ENCODE results near the gene RYR3. TPM values are rescaled to one million over a fixed set of nuclear protein-coding genes. Genes with fewer than 3 reads are reported as not detected.

Gene RYR3
- total RNA-seq = not detected in 2 replicates

DNA sequence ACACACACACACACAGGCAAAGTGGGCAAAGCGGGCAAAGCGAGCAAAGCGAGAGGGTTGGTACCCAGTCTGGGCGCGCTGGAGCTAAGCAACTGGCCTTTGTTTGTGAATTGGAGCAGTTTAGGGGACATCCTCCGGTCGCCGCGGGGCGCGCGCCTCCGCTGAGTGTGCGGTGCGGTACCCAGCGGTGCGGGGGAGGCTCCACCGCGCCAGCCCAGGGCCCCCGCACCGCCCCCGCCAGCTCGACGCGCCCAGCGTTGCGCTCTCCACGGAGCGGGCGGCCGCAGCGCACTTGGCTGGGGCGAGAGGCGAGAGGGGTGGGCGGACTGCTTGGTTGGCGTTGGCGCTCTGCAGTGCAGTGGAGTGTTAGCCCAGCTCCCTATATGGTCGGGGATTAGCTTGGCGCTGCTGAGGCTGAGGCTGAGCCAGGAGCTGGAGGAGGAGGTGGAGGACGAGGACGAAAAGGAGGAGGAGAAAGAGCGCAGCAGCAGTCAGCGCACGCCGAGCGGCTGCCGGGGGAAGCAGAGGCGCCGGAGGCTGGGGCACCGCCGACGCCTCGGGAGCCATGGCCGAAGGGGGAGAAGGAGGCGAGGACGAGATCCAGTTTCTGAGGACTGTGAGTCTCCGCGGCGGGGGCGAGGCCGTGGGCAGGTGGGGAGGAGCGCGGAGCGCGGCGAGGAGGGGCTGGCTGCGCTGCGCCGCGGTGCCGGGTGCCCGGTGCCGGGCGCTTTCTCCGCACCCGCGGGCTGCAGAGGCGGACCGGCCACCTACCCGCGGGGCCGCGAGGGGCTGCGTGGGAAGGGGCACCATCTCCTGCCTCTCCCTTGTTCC lies at the start of gene RYR3:
Gene RYR3, plus strand, starts transcription at position 487 of the 831 bp plus-strand sequence. Its CDS starts 79 bp downstream, at position 566.
- DNase-seq (no peak), ATAC-seq (ENCODE audit: low read depth) (no peak)
- H3K4me1 Mint-ChIP-seq = no peaks in the 10 kb centered on the region
- CTCF ChIA-PET = no interaction called here
- H3K27ac Mint-ChIP-seq = no peak within 1 kb of the TSS
- H3K36me3 Mint-ChIP-seq (ENCODE audit: low read depth) = no peaks in the 10 kb centered on the region
- no peak within 1 kb of the TSS for H3K4me3 Mint-ChIP-seq
- no peak for TF ChIP-seq CTCF (IDR thresholded peaks at IDR 0.05)
- peaks cover 36% of the 10 kb centered on the region for H3K27me3 Mint-ChIP-seq
- POLR2A ChIA-PET = no interaction called here
- no peaks in the 10 kb centered on the region for H3K9me3 Mint-ChIP-seq
- intact Hi-C loops (cut with micrococcal nuclease) = no loop called here

DNA sequence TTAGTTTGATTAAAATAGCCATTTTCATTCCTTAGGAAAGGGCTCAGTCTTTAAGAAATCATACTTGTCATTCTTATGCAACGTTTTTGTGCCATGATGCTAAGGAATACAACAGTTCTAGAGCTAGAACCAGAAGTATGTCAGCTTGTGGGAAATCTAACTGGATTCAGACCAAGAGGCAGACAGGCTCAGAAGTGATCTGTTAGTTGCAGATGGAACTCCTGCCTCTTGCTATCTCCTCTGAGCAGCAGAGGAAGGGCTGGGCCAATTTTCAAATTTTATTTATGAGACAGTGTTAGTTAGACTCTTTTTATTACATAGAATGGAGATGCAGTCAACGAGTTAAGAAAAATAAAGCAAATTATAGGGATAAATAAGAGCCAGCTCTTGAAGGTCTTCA lies 48.5 kb upstream of the RYR3 start:
- H3K27me3 Mint-ChIP-seq = no peaks in the 10 kb centered on the region
- intact Hi-C loops (cut with micrococcal nuclease) = no loop called here
- ATAC-seq (ENCODE audit: low read depth) (no peak), DNase-seq (no peak)
- ChIA-PET CTCF (no interaction called here), POLR2A (no interaction called here)
- no peak overlapping the region for H3K4me3 Mint-ChIP-seq
- no peaks in the 10 kb centered on the region for H3K9me3 Mint-ChIP-seq
- no peaks in the 10 kb centered on the region for H3K36me3 Mint-ChIP-seq (ENCODE audit: low read depth)
- no peaks in the 10 kb centered on the region for H3K4me1 Mint-ChIP-seq
- no peak for TF ChIP-seq CTCF (IDR thresholded peaks at IDR 0.05)
- H3K27ac Mint-ChIP-seq = no peak overlapping the region

GRCh38 chr15:33277689-33278088 lies 33.1 kb upstream of the RYR3 start:
- no peak for TF ChIP-seq CTCF (IDR thresholded peaks at IDR 0.05)
- Mint-ChIP-seq H3K4me1 (no peaks in the 10 kb centered on the region), H3K36me3 (ENCODE audit: low read depth) (no peaks in the 10 kb centered on the region), H3K27ac (no peak overlapping the region), H3K27me3 (peaks cover 17% of the 10 kb centered on the region), H3K9me3 (peaks cover 15% of the 10 kb centered on the region), H3K4me3 (no peak overlapping the region)
- CTCF ChIA-PET = no interaction called here
- no peak for DNase-seq
- intact Hi-C loops (cut with micrococcal nuclease) = no loop called here
- POLR2A ChIA-PET = no interaction called here
- no peak for ATAC-seq (ENCODE audit: low read depth)

GRCh38 chr15:33278816-33279612 lies 31.8 kb upstream of the RYR3 start:
- no peak for TF ChIP-seq CTCF (IDR thresholded peaks at IDR 0.05)
- intact Hi-C loops (cut with micrococcal nuclease) = no loop called here
- CTCF ChIA-PET = no interaction called here
- no peak overlapping the region for H3K4me3 Mint-ChIP-seq
- POLR2A ChIA-PET = no interaction called here
- H3K9me3 Mint-ChIP-seq = peaks cover 8% of the 10 kb centered on the region
- H3K4me1 Mint-ChIP-seq = no peaks in the 10 kb centered on the region
- H3K27me3 Mint-ChIP-seq = peaks cover 10% of the 10 kb centered on the region
- no peak overlapping the region for H3K27ac Mint-ChIP-seq
- DNase-seq (no peak), ATAC-seq (ENCODE audit: low read depth) (no peak)
- no peaks in the 10 kb centered on the region for H3K36me3 Mint-ChIP-seq (ENCODE audit: low read depth)

DNA sequence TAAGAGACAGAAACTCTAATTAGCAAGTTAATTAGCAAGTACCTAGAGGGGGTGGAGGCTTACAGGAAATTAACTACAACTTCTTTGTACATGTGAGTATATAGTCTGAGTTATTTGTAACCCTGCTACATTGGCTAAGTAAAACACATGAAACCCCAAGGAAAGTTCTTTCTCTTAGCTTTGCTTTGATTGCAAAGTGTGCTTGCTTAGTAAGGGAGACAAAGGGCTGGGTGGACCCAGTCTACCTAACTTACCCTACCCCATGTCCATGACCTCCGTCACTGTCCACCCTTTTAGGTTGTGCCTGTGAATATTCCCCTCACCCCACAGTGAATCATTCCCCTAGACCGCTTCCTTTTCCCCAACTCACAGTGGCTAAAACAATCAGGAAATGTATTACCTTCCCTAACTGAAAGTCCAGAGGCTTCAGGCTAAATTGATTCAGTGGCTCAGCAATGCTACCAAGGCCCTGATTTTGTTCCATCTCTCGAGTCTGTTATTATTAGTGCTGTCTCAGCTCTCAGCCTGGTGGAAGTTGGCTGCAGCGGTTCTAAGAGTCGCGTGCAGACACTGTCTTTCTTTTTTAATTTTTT lies 31.1 kb upstream of the RYR3 start:
- CTCF ChIA-PET = no interaction called here
- no peak overlapping the region for H3K27ac Mint-ChIP-seq
- peaks cover 8% of the 10 kb centered on the region for H3K27me3 Mint-ChIP-seq
- intact Hi-C loops (cut with micrococcal nuclease) = no loop called here
- no peaks in the 10 kb centered on the region for H3K4me1 Mint-ChIP-seq
- POLR2A ChIA-PET = no interaction called here
- peaks cover 5% of the 10 kb centered on the region for H3K9me3 Mint-ChIP-seq
- ATAC-seq (ENCODE audit: low read depth) (no peak), DNase-seq (no peak)
- H3K4me3 Mint-ChIP-seq = no peak overlapping the region
- TF ChIP-seq CTCF (IDR thresholded peaks at IDR 0.05) = no peak
- H3K36me3 Mint-ChIP-seq (ENCODE audit: low read depth) = no peaks in the 10 kb centered on the region

Data from activated B cell treated with CpG ODN at 0.5 μM for 24 hours (primary cell).